GM12878 (cell line): ENCODE results near the gene PAQR7. TPM values are rescaled to one million over a fixed set of nuclear protein-coding genes. Genes with fewer than 3 reads are reported as not detected.
A peak's percentile ranks its signal among the peaks of the same experiment; 100 is the strongest.

ENCODE experiments used
- ATF3 ChIP-seq: IDR thresholded peaks from 2 replicates; pipeline ENCODE4 v1.6.1; 2011; ENCODE audit warnings: low read depth, mild to moderate bottlenecking, low read length, moderate library complexity, borderline replicate concordance; ENCODE audit errors: extremely low read depth
- BCL11A ChIP-seq: IDR thresholded peaks from 2 replicates; pipeline ENCODE4 v1.6.1; 2011; ENCODE audit warnings: low read depth, low read length
- CHD2 ChIP-seq: IDR thresholded peaks from 2 replicates; pipeline ENCODE4 v1.6.1; 2011; ENCODE audit warnings: low read depth, low read length, improper control_type of control experiment, borderline replicate concordance
- CTCF ChIP-seq, 3 experiments: IDR thresholded peaks in 2 of 3; conservative IDR thresholded peaks in 1 of 3; 2 replicates each; pipeline ENCODE4 v1.5.1; 2011; ENCODE audit warnings: low read depth in 3 of 3, low read length in 3 of 3, mild to moderate bottlenecking in 3 of 3, control low read depth in 2 of 3, moderate library complexity in 2 of 3, inconsistent platforms in 1 of 3, mixed read lengths in 1 of 3; ENCODE audit not compliant: control insufficient read depth in 2 of 3, insufficient read depth in 1 of 3; ENCODE audit errors: extremely low read depth in 1 of 3
- CUX1 ChIP-seq: IDR thresholded peaks from 2 replicates; pipeline ENCODE4 v1.6.1; 2012; ENCODE audit warnings: improper control_type of control experiment, low read depth, low read length; ENCODE audit not compliant: insufficient replicate concordance
- E2F4 ChIP-seq: IDR thresholded peaks from 2 replicates; pipeline ENCODE4 v1.6.1; 2012; ENCODE audit warnings: low read depth, low read length, improper control_type of control experiment
- EED ChIP-seq: sonication (generic); IDR thresholded peaks from 2 replicates; pipeline ENCODE4 v1.6.1; 2016; ENCODE audit warnings: antibody characterized with exemption, low read depth
- MTA3 ChIP-seq: IDR thresholded peaks from 2 replicates; pipeline ENCODE4 v1.6.1; 2012; ENCODE audit warnings: low read length, inconsistent platforms, borderline replicate concordance
- MYB ChIP-seq: fragments of 150-350 bp; IDR thresholded peaks from 2 replicates; pipeline ENCODE4 v1.6.1; 2014; ENCODE audit warnings: mild to moderate bottlenecking, low read depth, low read length, borderline replicate concordance
- NR2C1 ChIP-seq: fragments of 450-650 bp; IDR thresholded peaks from 2 replicates; pipeline ENCODE4 v1.6.1; 2017; ENCODE audit warnings: antibody characterized with exemption, mild to moderate bottlenecking, moderate library complexity
- NRF1 ChIP-seq: conservative IDR thresholded peaks from 2 replicates; pipeline ENCODE4 v1.6.1; 2011; ENCODE audit warnings: mild to moderate bottlenecking, low read depth, low read length, improper control_type of control experiment
- PAX8 ChIP-seq: fragments of 450-650 bp; IDR thresholded peaks from 2 replicates; pipeline ENCODE4 v1.6.1; 2017; ENCODE audit warnings: mild to moderate bottlenecking, moderate library complexity
- POLR2A ChIP-seq: IDR thresholded peaks from 2 replicates; pipeline ENCODE4 v1.6.1; 2011; ENCODE audit warnings: low read depth, mild to moderate bottlenecking, low read length
- SMARCA5 ChIP-seq: fragments of 450-650 bp; IDR thresholded peaks from 2 replicates; pipeline ENCODE4 v1.6.1; 2017; ENCODE audit warnings: mild to moderate bottlenecking
- SP1 ChIP-seq: IDR thresholded peaks from one replicate; pipeline ENCODE4 v1.6.1; 2011; ENCODE audit warnings: low read depth, low read length
- STAT3 ChIP-seq: IDR thresholded peaks from 2 replicates; pipeline ENCODE4 v1.6.1; 2011; ENCODE audit warnings: low read depth, low read length, improper control_type of control experiment
- YY1 ChIP-seq: IDR thresholded peaks from 2 replicates; pipeline ENCODE4 v1.6.1; 2011; ENCODE audit warnings: low read depth, mild to moderate bottlenecking, low read length
- ZBTB33 ChIP-seq: fragments of 450-650 bp; IDR thresholded peaks from 2 replicates; pipeline ENCODE4 v1.6.1; 2017; ENCODE audit warnings: mild to moderate bottlenecking
- ZSCAN29 ChIP-seq: fragments of 450-650 bp; IDR thresholded peaks from 2 replicates; pipeline ENCODE4 v1.6.1; 2017; ENCODE audit warnings: mild to moderate bottlenecking, moderate library complexity
- ZZZ3 ChIP-seq: IDR thresholded peaks from 2 replicates; pipeline ENCODE4 v1.6.1; 2011; ENCODE audit warnings: low read depth; ENCODE audit not compliant: control insufficient read depth, insufficient read length
- polyA plus RNA-seq, 11 experiments: library from polyadenylated mRNA; depleted of rRNA in 4 of 11; unstranded in 6 of 11; stranded (reverse) in 5 of 11; fragments of >200 nt; fragmentation: Nextera tagmentation in 4 of 11; fragmentation: Illumina TruSeq in 1 of 11; extraction: Ambion mirVana in 4 of 11; extraction: Trizol in 1 of 11; gene quantifications; 1 replicate in 1 of 11; 2 replicates in 10 of 11; pipeline versions ENCODE4 v1.2.1 to v1.2.3, GENCODE V29; 2011 to 2016; ENCODE audit warnings: inconsistent platforms in 2 of 11, missing spikeins in 2 of 11, low read depth in 1 of 11
- total RNA-seq, 4 experiments: library from RNA; depleted of rRNA in 3 of 4; stranded (reverse); fragments of >200 nt in 3 of 4; fragmentation: Illumina TruSeq in 1 of 4; extraction: Trizol in 1 of 4; gene quantifications; 2 replicates each; pipeline versions ENCODE4 v1.2.1 to v1.2.3, GENCODE V29; 2013 to 2021

The PAQR7 gene
- total and polyA plus RNA-seq, 10 of the 15 experiments (the other 5 are each of a cell fraction or from before 2014, with no cell fraction given) = 1.1 to 8.8 (median 5.2) TPM

- TF ChIP-seq ZZZ3 (no peak), NR2C1 (no peak), SMARCA5 (0 out of 2 replicates have a peak, but pooled peaks have one; percentile 51), PAX8 (no peak), CUX1 (no peak), MYB (no peak), BCL11A (no peak), CTCF (IDR thresholded peaks at IDR 0.05 in 2 of 3, conservative IDR thresholded peaks at IDR 0.05 in 1 of 3; ENCODE audit: control insufficient read depth in 2 of 3, extremely low read depth in 1 of 3, insufficient read depth in 1 of 3, low read depth in 3 of 3, low read length in 3 of 3) (peak in 1 of 3 experiments; percentile 24; a peak in 1 of 6 replicates), CHD2 (0 out of 2 replicates have a peak, but pooled peaks have one; percentile 4), EED (no peak), E2F4 (peak; percentile 82), STAT3 (no peak), NRF1 (no peak), SP1 (peak; percentile 65), ATF3 (no peak), YY1 (peak; percentile 86), ZSCAN29 (no peak), ZBTB33 (no peak), POLR2A (no peak), MTA3 (no peak)
These were observed 29.6 kb upstream of the PAQR7 start (continued) for GRCh38 chr1:25904943-25905679.
